ENCODE data around the gene MARS1. TPM values are rescaled to one million over a fixed set of nuclear protein-coding genes. Genes with fewer than 3 reads are reported as not detected.

Gene MARS1
- total RNA-seq, 1 experiment from 2014 or later: 151 TPM

DNA sequence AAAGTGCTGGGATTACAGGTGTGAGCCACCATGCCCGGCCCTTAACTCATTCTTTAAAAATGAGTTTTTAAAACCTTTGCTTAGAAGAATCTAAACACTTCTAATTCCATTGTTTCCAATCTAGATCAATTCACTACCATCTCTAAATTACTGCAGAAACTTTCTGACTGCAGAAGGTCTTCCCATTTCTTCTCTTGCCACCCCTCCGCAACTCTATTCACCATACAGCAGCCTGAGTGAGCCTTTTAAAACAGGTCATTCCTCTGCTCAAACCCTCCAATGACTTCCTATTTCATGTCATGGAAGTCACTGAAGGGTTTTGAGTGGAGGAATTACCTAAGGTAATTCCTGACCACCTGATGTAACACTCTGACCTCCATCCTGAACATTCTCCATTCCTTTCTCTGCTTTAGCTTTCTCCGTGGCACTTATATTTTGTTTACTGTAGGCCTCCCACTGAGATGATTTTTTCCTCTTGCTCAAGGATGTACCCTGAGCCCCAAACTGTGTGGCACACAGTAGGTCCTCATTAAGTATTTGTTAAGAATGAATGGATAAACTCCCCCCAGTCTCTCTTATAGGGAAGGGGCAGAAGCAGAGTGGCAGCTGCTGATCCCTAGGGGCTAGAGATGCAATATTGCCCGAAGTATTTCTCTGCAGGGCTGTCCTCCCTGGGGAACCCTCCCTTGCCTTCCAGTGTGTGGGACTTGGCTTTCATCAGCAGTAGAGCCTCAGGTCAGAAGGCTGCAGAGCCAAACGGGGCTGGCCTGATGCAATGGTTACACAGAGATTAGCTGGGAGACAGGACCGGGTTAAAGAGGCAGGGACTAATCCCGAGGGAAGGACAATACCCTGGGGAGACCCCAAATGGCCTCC is 31.3 kb downstream of the MARS1 start:
- in situ Hi-C loops (cut with HindIII; ENCODE audit: low pct_unique_long_range_greater_than_20kb, low sequenced_read_pairs): no loop called here
- peak; percentile 46 for DNase-seq (ENCODE audit: low read depth, low spot score)

DNA sequence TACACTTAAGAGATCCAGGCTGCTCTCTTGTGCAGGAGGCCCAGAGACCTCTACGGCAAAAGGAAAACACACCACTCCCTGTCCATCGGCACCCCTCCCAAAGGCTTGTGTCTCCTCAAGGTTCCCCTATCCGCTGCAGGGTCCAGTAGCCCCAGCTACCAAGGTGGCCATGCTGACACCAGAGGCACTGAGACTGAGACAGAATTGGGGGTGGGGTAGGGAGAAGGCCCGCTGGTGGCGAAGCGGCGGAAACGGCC is 31.9 kb downstream of the MARS1 start:
- in situ Hi-C loops (cut with HindIII; ENCODE audit: low pct_unique_long_range_greater_than_20kb, low sequenced_read_pairs): no loop called here
- DNase-seq (ENCODE audit: low read depth, low spot score): peak; percentile 52

DNA sequence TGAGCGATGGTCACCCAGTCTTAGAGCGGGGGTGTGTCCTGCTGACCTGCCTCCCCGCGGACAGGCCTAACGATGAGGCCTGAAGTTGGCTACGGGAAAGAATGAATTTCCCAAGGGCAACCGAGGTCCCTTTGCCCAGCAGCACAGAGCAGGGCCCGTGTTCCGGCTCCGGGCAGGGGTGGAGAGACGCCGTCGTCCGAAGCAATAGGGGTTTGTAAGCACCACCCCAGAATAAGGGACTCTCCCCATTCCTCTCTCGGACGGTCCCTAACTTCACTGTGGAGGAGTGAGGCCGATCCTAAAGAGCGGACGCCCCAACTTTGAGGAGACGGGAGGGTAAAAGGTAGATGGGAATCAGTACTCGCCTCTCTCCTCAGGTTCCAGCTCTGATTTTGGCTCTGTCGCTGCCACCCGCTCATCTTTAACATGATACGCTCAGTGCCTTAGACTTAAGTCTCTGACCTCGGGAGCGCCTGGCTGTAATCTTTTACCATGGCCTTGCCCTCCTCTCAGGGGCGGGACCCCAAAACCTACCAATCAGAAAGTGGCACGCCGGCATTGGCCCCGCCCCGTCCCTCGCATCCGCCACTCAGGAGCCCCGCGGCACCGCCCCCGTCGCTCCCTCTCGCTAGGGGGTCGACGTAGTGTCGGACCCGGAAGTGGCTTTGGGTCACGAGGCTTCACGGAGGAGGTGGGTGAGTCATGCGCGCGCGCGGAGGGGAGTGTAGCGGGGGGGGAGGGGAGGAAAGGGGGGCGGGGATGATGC is 32.4 kb downstream of the MARS1 start, which contains the start of gene DDIT3:
DDIT3 (minus strand) TSS at position 462 of the 766 bp plus-strand sequence. CDS start 3,108 bp downstream, outside the sequence.
- in situ Hi-C loops (cut with HindIII; ENCODE audit: low pct_unique_long_range_greater_than_20kb, low sequenced_read_pairs): no loop called here
- DNase-seq (ENCODE audit: low read depth, low spot score): peak; percentile 99

DNA sequence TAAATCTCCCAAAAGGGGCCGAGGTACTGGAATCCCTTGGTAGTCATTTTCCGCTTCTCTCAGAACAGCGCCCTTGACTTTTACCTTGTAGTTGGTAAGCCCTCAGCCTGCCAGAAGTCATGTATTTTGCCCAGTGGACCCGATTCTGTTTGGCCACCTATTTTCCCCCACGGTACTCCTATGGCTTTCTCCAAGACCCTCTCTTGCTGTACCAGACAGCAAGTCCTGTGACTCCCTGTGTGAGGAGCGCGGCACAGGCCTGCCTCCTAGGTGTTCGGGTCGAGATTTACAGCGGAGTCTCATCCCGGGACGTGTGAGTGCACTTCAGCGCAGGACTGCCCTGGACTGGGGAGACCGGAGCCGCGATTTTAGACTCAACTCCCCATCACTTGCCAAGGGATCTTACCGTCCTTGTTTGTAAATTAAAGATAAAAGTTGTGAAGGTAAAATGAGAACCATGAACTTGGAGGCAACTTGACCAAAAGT is 33.7 kb downstream of the MARS1 start:
- DNase-seq (ENCODE audit: low read depth, low spot score): peak; percentile 67
- in situ Hi-C loops (cut with HindIII; ENCODE audit: low pct_unique_long_range_greater_than_20kb, low sequenced_read_pairs): no loop called here

DNA sequence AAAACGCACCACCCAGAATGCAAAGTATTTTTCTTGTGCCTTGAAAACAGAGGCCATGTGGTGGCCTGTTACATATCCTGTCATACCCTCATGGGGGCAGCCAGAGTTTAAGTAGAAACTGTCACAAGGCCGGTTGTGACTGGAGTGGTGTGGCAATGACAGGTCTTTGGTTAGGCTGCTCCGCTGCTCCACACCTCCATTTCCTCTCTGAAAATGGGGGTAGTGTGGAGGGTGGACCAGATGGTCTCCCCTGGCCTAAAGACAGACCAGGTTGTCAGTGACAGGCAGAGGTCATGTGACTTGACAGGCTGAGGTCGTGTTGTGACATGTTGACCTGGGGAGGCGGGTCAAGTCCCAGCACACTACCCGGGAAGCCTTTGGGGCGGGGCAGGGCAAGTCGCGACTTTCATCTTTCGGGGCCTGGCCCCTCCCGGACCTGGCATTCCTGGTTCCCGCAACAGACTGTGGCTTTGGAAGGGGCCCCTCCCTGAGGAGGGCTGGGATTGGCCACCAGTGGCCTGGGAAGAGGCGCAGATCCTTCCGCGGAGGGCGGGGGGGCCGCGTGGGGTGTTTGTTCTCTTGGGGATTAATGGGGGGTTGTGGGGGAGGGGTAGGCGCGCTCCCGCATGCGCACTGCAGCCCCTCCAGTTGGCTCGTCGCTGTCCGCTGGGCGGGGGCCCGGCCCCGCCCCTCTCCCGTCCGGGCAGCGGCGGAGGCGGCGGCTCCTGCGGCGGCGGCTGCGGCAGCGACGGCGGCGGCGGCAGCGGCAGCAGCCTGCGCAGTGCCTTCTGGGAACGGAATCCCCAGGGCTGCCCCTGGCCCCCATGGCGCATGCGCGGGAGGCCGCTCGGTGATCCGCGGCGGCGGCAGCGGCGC is 34.4 kb downstream of the MARS1 start, which contains the start of gene MBD6:
MBD6 (plus strand) TSS at position 814 of the 876 bp plus-strand sequence. CDS start 1,480 bp downstream, outside the sequence.
- in situ Hi-C loops (cut with HindIII; ENCODE audit: low pct_unique_long_range_greater_than_20kb, low sequenced_read_pairs): no loop called here
- peak; percentile 86 for DNase-seq (ENCODE audit: low read depth, low spot score)

DNA sequence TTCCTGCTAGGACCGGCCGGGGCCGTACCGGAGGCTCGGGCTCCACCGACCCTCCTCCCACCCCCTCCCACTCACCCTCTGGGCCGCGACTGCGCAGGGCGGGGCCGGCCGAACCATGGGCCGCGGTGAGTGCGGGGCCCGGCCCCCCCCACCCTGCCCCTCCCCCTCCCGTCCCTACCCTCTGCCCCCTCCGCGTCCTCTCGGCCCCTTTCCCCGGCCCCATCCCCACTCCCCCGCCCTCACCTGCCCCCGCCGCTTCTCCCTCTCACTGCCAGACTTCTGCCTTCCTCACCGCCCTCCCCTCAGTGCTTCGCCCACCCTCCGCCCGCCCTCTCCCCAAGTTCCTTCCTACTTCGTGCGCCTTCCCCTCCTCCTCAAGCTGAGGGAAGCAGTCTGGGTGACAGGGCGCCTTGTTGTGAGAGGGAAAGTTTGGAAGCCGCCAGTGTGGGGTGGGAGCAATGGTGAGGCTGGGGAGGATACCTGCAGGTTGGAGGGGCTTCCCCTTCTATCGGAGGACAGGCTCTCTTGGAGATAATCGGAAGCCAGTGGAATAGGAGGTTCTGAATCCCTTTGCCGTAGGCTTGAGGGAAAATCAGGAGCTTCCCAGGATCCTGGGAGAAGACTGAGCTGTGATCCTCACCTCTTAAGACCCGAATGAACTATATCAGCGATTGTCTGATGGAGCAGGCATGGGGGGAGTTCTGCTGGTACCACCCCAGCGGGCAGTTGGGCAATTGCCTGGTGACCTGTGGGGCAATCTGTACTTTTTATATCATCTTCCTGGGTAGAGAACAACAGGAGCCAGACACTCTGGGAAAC is 35.2 kb downstream of the MARS1 start:
- in situ Hi-C loops (cut with HindIII; ENCODE audit: low pct_unique_long_range_greater_than_20kb, low sequenced_read_pairs): no loop called here
- peak; percentile 38 for DNase-seq (ENCODE audit: low read depth, low spot score)

DNA sequence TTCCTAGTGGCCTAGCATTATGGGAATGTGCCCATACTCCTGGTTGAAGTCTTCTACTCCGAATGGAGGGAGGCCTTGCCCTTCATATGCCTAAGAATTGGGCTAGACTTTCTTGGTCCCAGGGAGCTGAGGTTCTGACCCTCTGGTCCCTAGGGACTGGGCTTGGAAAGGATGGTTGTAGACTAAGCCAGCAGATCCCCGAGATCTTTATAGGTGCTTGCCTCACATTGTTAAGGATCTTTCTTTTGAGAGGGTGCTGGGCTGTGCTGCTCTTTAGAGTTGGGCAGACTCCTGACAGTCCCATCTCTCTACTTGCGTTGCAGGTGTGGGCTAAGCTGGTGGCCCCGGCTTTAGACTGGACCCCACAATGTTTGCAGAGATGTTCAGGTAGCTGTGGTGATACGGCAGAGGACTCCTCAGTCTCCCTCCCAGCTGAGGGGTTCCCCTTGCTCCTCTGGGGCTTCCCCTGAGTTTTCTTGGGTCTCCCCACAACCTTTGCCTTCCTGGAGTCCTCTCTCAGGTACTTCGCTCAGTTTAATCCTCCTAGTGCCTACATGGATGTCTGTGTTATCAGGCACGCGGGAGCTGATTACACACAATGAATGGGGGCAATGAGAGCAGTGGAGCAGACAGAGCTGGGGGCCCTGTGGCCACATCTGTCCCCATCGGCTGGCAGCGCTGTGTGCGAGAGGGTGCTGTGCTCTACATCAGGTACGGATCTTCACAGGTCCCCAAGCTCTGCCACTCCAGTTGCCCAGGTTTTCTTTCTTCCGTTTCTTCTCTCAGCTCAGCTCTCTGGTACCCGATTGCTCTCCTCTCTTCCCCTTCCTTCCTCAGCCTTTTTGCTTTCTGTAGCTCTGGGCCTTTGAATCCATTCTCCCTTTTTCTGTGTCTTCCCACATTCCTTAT is 36.1 kb downstream of the MARS1 start:
- no peak for DNase-seq (ENCODE audit: low read depth, low spot score)
- in situ Hi-C loops (cut with HindIII; ENCODE audit: low pct_unique_long_range_greater_than_20kb, low sequenced_read_pairs): no loop called here

DNA sequence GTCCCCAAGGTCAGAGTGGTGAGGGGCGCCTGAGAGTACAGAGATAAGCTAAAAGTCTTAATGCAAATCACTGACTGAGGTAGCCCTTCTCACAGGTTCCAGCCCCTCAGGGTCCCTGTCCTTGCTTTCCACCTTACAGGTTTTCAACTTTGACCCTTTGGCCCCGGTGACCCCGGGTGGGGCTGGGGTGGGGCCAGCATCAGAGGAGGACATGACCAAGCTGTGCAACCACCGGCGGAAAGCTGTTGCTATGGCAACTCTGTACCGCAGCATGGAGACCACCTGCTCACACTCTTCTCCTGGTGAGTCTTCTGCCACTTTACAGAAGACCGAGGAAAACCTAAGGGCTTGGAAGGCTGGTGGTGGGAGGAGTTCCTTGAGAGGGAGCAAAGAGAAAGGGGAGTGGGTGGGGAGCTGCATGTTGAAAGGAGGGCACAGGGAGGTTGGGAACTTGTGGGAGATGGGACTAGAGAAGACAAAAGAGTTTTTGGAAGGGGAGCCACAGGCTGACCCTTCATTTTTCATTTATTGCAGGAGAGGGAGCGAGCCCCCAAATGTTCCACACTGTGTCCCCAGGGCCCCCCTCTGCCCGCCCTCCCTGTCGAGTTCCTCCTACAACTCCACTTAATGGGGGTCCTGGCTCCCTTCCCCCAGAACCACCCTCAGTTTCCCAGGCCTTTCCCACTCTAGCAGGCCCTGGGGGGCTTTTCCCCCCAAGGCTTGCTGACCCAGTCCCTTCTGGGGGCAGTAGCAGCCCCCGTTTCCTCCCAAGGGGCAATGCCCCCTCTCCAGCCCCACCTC is 37.1 kb downstream of the MARS1 start:
- no peak for DNase-seq (ENCODE audit: low read depth, low spot score)
- in situ Hi-C loops (cut with HindIII; ENCODE audit: low pct_unique_long_range_greater_than_20kb, low sequenced_read_pairs): no loop called here

DNA sequence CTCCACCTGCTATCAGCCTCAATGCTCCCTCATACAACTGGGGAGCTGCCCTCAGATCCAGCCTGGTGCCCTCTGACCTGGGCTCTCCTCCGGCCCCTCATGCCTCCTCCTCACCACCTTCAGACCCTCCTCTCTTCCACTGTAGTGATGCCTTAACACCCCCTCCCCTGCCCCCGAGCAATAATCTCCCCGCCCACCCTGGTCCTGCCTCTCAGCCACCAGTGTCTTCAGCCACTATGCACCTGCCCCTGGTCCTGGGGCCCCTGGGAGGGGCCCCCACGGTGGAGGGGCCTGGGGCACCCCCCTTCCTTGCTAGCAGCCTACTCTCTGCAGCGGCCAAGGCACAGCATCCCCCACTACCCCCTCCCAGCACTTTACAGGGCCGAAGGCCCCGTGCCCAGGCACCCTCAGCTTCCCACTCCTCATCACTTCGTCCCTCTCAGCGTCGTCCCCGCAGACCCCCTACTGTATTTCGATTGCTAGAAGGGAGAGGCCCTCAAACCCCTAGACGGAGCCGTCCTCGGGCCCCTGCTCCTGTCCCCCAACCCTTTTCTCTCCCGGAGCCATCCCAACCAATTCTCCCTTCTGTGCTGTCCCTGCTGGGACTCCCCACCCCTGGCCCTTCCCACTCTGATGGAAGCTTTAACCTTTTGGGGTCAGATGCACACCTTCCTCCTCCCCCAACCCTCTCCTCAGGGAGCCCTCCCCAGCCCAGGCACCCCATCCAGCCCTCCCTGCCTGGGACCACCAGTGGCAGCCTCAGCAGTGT is 37.9 kb downstream of the MARS1 start:
- in situ Hi-C loops (cut with HindIII; ENCODE audit: low pct_unique_long_range_greater_than_20kb, low sequenced_read_pairs): no loop called here
- DNase-seq (ENCODE audit: low read depth, low spot score): no peak

DNA sequence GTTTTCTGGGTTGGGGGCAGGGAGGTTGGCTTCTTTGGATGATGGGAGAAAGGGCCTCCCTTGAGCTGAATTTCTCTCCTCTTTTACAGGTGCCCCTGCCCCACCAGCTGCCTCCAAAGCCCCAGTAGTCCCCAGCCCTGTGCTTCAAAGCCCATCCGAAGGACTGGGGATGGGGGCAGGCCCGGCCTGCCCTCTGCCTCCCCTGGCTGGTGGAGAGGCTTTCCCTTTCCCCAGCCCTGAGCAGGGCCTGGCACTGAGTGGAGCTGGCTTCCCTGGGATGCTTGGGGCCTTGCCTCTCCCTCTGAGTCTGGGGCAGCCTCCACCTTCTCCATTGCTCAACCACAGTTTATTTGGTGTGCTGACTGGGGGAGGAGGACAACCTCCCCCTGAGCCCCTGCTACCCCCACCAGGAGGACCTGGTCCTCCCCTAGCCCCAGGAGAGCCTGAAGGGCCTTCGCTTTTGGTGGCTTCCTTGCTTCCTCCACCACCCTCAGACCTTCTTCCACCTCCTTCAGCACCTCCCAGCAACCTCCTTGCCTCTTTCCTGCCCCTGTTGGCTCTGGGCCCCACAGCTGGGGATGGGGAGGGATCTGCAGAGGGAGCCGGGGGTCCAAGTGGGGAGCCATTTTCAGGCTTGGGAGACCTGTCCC is 38.7 kb downstream of the MARS1 start:
- in situ Hi-C loops (cut with HindIII; ENCODE audit: low pct_unique_long_range_greater_than_20kb, low sequenced_read_pairs): no loop called here

DNA sequence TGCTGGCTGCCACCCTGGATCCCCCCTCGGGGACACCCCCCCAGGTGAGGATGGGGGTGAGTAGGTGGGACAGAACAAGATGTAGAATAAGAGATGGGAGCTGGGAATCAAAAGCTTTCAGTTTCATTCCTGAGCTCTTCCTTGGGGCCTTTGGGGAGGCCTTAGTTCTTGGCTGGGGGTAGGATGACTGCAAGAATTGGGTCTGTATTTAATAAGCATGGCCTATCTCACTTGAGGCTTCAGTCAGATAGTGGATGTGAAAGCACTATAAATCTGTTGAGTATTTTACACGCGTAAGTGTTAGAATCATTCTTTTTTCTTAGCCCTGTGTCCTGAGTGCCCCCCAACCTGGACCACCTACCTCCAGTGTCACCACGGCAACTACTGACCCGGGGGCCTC is 39.3 kb downstream of the MARS1 start:
- in situ Hi-C loops (cut with HindIII; ENCODE audit: low pct_unique_long_range_greater_than_20kb, low sequenced_read_pairs): no loop called here
- no peak for DNase-seq (ENCODE audit: low read depth, low spot score)

More for the DNA sequence above, 38.7 kb downstream of the MARS1 start:
- no peak for DNase-seq (ENCODE audit: low read depth, low spot score)

DNA sequence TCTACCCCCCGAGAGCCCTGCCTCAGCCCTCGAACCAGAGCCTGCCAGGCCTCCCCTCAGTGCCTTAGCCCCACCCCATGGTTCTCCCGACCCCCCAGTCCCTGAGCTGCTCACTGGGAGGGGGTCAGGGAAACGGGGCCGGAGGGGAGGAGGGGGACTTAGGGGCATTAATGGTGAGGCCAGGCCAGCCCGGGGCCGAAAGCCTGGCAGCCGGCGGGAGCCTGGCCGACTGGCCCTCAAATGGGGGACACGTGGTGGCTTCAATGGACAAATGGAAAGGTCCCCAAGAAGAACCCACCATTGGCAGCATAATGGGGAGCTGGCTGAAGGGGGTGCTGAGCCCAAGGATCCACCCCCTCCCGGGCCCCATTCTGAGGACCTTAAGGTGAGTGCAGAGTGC is 40.3 kb downstream of the MARS1 start:
- in situ Hi-C loops (cut with HindIII; ENCODE audit: low pct_unique_long_range_greater_than_20kb, low sequenced_read_pairs): no loop called here
- DNase-seq (ENCODE audit: low read depth, low spot score): no peak

DNA sequence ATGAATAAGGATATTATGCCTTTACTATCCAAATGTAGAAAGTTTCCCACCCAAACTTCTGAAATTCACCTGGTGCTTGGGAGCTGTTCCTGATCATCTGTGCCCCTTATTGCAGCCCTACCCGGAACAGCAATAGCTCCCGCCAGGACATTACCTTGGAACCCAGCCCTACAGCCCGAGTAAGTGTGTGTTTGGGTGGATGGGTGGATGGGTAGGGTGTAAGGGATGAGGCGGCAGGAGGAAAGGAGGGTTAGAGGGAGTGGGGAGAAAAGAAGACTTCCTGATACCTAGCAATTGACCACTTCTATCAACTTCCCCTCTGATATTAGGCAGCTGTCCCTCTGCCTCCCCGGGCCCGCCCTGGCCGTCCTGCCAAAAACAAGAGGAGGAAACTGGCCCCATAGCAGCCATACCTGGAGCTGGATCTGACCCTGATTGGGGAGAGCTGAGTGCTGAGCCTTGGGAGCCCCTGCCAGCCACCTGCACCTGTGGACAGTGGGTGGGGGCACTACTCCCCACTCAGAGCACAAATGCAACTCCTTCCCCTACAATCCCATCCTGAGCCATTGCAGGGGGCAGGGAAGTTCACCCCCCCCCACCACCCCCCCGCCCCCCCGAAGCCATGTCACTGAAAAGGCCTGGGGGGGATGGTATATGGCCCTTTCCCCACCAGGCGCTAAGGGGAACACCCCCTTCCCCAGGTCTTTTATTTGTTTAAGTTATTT is 41.1 kb downstream of the MARS1 start:
- in situ Hi-C loops (cut with HindIII; ENCODE audit: low pct_unique_long_range_greater_than_20kb, low sequenced_read_pairs): no loop called here
- no peak for DNase-seq (ENCODE audit: low read depth, low spot score)

DNA sequence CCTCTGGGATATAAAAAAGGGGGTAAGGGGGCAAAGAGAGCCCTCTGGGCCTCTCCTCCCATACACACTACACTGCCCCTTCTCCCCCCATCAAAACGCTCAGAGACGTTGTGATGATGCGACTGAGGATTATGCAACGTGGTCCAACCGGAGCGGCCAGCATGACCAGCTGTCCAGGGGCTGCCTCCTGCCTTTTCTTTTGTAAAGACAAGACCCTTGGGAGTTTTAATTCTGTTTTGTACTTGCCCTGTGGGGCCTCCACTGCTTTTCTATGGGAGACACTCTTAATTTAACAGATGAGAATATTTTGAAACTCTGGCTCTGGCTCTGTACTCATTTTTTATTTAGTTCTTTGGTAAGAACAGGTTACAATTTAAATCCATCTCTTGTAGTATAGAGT is 42.0 kb downstream of the MARS1 start:
- DNase-seq (ENCODE audit: low read depth, low spot score): no peak
- in situ Hi-C loops (cut with HindIII; ENCODE audit: low pct_unique_long_range_greater_than_20kb, low sequenced_read_pairs): no loop called here
